ENCODE measurements around the gene SVEP1.

SVEP1 gene

GRCh38 chr9:110599468-110599867, 19.9 kb upstream of the SVEP1 start:
- H3K36me3 ChIP-seq (ENCODE audit: control insufficient read depth, low read length) = no peaks in the 10 kb centered on the region
- no peaks in the 10 kb centered on the region for H3K27me3 ChIP-seq (ENCODE audit: control insufficient read depth, low read length)
- TF ChIP-seq EZH2phosphoT487 (IDR thresholded peaks at IDR 0.05; ENCODE audit: borderline replicate concordance, low read length) (no peak), CTCF (IDR thresholded peaks at IDR 0.05; ENCODE audit: low read depth, low read length, poor library complexity, severe bottlenecking) (no peak)
- no peaks in the 10 kb centered on the region for H3K4me1 ChIP-seq (ENCODE audit: control insufficient read depth, low read length)
- H3K9me2 ChIP-seq (replicated peaks; ENCODE audit: control insufficient read depth, low read length) = no peaks in the 10 kb centered on the region
- H3K4me3 ChIP-seq (ENCODE audit: low read length) = no peak overlapping the region
- no peak overlapping the region for H3K27ac ChIP-seq (ENCODE audit: low read depth, low read length)
- H3K79me2 ChIP-seq (ENCODE audit: control insufficient read depth, low read length) = no peaks in the 10 kb centered on the region
- H4K20me1 ChIP-seq (ENCODE audit: control insufficient read depth, insufficient read depth, low read depth, low read length) = no peaks in the 10 kb centered on the region
- no peak overlapping the region for H3K4me2 ChIP-seq (ENCODE audit: low read length)
- no peaks in the 10 kb centered on the region for H3K9me3 ChIP-seq (ENCODE audit: control insufficient read depth, insufficient read depth, low read length)
- H3F3A ChIP-seq (ENCODE audit: control insufficient read depth, insufficient read depth) = no peaks in the 10 kb centered on the region

GRCh38 chr9:110592044-110592830, 12.7 kb upstream of the SVEP1 start:
- Histone ChIP-seq H3K4me3 (ENCODE audit: low read length) (no peak overlapping the region), H3K27ac (ENCODE audit: low read depth, low read length) (no peak overlapping the region), H3K9me3 (ENCODE audit: control insufficient read depth, insufficient read depth, low read length) (no peaks in the 10 kb centered on the region), H3K4me2 (ENCODE audit: low read length) (no peak overlapping the region), H3K27me3 (ENCODE audit: control insufficient read depth, low read length) (no peaks in the 10 kb centered on the region), H3K79me2 (ENCODE audit: control insufficient read depth, low read length) (no peaks in the 10 kb centered on the region), H4K20me1 (ENCODE audit: control insufficient read depth, insufficient read depth, low read depth, low read length) (no peaks in the 10 kb centered on the region), H3K36me3 (ENCODE audit: control insufficient read depth, low read length) (no peaks in the 10 kb centered on the region), H3K9me2 (replicated peaks; ENCODE audit: control insufficient read depth, low read length) (no peaks in the 10 kb centered on the region), H3K4me1 (ENCODE audit: control insufficient read depth, low read length) (no peaks in the 10 kb centered on the region), H3F3A (ENCODE audit: control insufficient read depth, insufficient read depth) (no peaks in the 10 kb centered on the region)
- no peak for TF ChIP-seq EZH2phosphoT487 (IDR thresholded peaks at IDR 0.05; ENCODE audit: borderline replicate concordance, low read length)
- no peak for TF ChIP-seq CTCF (IDR thresholded peaks at IDR 0.05; ENCODE audit: low read depth, low read length, poor library complexity, severe bottlenecking)

- Histone ChIP-seq H3K4me3 (ENCODE audit: low read length) (no peak overlapping the region), H4K20me1 (ENCODE audit: control insufficient read depth, insufficient read depth, low read depth, low read length) (no peaks in the 10 kb centered on the region), H3F3A (ENCODE audit: control insufficient read depth, insufficient read depth) (no peaks in the 10 kb centered on the region), H3K79me2 (ENCODE audit: control insufficient read depth, low read length) (no peaks in the 10 kb centered on the region), H3K27ac (ENCODE audit: low read depth, low read length) (no peak overlapping the region), H3K9me3 (ENCODE audit: control insufficient read depth, insufficient read depth, low read length) (no peaks in the 10 kb centered on the region), H3K4me1 (ENCODE audit: control insufficient read depth, low read length) (no peaks in the 10 kb centered on the region), H3K9me2 (replicated peaks; ENCODE audit: control insufficient read depth, low read length) (no peaks in the 10 kb centered on the region), H3K36me3 (ENCODE audit: control insufficient read depth, low read length) (no peaks in the 10 kb centered on the region), H3K4me2 (ENCODE audit: low read length) (no peak overlapping the region), H3K27me3 (ENCODE audit: control insufficient read depth, low read length) (no peaks in the 10 kb centered on the region)
- no peak for TF ChIP-seq EZH2phosphoT487 (IDR thresholded peaks at IDR 0.05; ENCODE audit: borderline replicate concordance, low read length)
- no peak for TF ChIP-seq CTCF (IDR thresholded peaks at IDR 0.05; ENCODE audit: low read depth, low read length, poor library complexity, severe bottlenecking)
These were observed 12.0 kb upstream of the SVEP1 start for GRCh38 chr9:110591526-110591925.

Data from DOHH2 (cell line).